DLD1 (cell line): ENCODE data around the gene KLKB1.

ENCODE experiments used
- in situ Hi-C: cut with HindIII; loops from 2 replicates; pipeline ENCODE4 v1.10.0; 2017; ENCODE audit warnings: low sequenced_read_pairs

Gene KLKB1

DNA sequence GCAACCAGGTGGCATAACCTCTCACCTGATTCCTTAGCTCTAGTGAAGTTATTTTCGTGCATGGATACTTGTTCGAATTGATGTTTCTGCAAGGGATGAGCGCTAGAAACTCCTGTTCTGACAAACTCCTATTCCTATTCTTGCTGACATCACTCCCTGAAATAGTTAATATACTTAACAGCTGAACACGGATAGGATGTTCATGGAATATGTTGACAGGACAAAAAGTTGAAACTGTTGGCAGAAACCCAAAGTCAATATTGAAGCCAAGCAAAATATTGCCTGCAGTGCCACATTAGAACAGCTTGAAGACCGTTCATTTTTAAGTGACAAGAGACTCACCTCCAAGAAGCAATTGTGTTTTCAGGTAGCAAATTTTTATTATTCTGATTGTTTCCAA is at the start of gene KLKB1:
Gene KLKB1 (plus strand): TSS at position 287 of the 400 bp plus-strand sequence. CDS start 689 bp downstream, outside the sequence.
- in situ Hi-C loops = no loop called here

GRCh38 chr4:186188107-186188506 is 39.2 kb upstream of the KLKB1 start:
- in situ Hi-C loops = no loop called here

GRCh38 chr4:186189656-186190055 is 37.7 kb upstream of the KLKB1 start:
- in situ Hi-C loops = no loop called here

GRCh38 chr4:186190581-186191199 is 36.6 kb upstream of the KLKB1 start:
- in situ Hi-C loops = no loop called here

DNA sequence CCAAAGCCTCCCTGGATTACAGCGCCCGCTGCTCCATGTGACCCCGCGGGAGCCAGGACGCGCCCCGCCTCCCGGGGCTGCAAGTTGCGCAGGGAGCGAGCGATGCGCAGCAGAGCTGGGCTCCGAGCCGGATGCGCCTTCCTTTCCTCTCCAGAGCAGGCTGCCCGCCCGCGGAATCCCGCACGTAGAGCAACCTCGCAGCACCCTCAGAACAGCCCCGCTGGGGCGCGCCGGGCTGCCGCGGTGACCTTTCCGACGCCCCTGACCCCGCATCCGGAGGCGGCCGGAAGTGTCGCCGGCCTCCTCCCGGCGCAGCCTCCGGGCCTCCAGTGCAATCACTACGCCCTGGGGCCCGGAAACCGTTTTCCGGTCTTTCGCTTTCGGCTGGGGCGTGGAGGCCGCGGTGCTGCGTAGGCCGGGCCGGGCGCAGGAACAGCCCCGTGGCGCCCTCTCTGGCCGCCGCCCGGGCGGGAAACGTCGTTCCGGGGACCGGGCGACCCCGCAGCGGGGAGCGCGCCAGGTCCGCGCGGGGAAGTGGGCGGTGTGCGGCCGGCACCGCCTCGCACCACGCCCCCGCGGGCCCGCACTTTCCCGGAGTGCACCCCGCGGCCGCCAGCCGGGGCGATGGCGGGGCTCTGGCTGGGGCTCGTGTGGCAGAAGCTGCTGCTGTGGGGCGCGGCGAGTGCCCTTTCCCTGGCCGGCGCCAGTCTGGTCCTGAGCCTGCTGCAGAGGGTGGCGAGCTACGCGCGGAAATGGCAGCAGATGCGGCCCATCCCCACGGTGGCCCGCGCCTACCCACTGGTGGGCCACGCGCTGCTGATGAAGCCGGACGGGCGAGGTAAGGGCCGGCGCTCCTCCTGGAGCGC is 35.9 kb upstream of the KLKB1 start, which contains the start of gene CYP4V2:
Gene CYP4V2 (plus strand): TSS at position 368 of the 866 bp plus-strand sequence. CDS start 257 bp downstream, at position 625.
- in situ Hi-C loops = no loop called here

GRCh38 chr4:186192066-186192612 is 35.2 kb upstream of the KLKB1 start:
- in situ Hi-C loops = no loop called here

GRCh38 chr4:186193851-186194250 is 33.5 kb upstream of the KLKB1 start:
- in situ Hi-C loops = no loop called here

DNA sequence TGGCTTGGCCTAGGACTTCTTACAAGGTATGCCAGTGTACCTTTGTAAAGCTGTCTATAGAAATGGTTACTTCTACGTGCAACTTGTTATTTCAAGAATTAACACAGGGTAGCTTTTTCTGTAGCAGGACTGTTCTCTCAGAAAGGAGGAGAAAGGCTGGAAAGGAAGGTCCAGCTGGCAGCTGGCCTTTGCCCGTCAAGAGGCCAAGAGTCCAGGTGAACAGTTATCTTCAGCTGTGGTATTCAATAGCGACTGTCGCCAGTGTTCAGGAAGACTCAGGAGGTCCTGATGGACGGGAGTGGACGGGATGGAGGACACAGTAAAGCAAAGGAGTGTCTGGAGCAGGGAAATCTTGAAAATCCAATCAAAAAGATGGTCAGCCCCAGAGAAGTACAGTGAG is 31.2 kb upstream of the KLKB1 start:
- in situ Hi-C loops = no loop called here

GRCh38 chr4:186200516-186200915 is 26.8 kb upstream of the KLKB1 start:
- in situ Hi-C loops = no loop called here

- in situ Hi-C loops = no loop called here
Measured at GRCh38 chr4:186201010-186201409, 26.3 kb upstream of the KLKB1 start.

DNA sequence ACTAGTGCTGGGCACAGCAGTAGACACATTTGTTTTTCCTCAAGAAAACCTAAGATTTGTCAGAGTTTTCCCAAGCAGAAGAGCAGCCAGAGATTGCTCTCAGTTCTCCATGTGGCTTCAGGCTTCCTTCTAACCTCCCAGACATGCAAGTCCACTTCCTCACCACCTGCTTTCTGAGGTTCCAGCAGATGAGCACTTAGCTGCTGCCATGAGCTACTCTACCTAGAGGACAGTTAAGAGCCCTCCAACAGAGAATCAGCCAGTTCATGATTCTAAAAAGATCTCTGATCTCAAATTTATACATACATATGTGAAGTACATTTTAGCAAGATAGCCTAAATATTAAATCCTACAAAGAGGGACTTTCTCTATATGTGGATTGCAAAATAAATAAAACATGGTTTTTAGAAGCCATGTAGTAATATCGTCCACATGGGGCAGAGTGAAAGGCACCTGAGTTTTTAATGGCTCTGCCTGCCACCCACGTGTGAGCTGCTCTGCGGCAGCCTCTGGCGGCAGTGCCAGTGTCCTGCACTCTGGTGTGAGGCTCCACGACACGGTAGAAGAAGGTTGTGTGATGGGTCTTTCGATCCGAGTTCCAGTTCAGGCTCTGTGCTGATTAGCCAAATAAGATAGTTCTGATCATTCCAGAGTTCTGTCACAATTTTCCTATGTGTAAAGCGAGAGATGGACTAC is 25.6 kb upstream of the KLKB1 start:
- in situ Hi-C loops = no loop called here

- in situ Hi-C loops = no loop called here
Measured at GRCh38 chr4:186202490-186203140, 24.7 kb upstream of the KLKB1 start.

DNA sequence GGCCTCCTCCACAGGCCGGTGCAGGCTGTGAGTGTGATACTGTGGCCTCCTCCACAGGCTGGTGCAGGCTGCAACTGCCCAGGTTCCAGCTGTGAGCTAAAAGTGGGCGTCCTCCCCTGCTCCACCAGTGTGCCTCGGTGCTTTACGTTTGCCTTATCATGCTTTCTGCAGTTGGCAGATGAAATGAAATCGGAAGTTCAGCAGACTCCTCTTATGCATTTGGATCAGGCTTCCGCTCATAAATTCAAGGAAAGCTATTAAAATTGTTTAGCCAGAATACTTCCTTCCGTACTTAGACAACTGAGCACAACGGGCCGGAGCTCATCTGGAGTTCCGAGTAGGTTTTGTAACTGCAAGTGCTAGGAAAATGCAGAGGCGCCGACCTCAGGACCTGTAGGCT is 23.9 kb upstream of the KLKB1 start:
- in situ Hi-C loops = no loop called here

GRCh38 chr4:186204103-186204559 is 23.2 kb upstream of the KLKB1 start:
- in situ Hi-C loops = no loop called here

- in situ Hi-C loops = no loop called here
Measured at GRCh38 chr4:186204686-186205085, 22.6 kb upstream of the KLKB1 start.

- in situ Hi-C loops = no loop called here
Measured at GRCh38 chr4:186205156-186205555, 22.2 kb upstream of the KLKB1 start.

GRCh38 chr4:186216465-186217024 is 10.8 kb upstream of the KLKB1 start:
- in situ Hi-C loops = no loop called here

- in situ Hi-C loops = no loop called here
Measured at GRCh38 chr4:186217733-186218293, 9.5 kb upstream of the KLKB1 start.

- in situ Hi-C loops = no loop called here
Measured at GRCh38 chr4:186221624-186222023, 5.7 kb upstream of the KLKB1 start.

GRCh38 chr4:186225848-186226247 is 1.5 kb upstream of the KLKB1 start:
- in situ Hi-C loops = no loop called here
